Glomerular visceral epithelial cell (primary cell): ENCODE data around the gene LRP1-AS.
"Not testable (repeated sequence)": the region's sequence is repeated elsewhere in the genome, so short reads cannot be mapped to it uniquely, and the experiment has no call there.

Source experiments
- DNase-seq: peaks from one replicate; pipeline ENCODE4 v3.0.0-alpha.2; 2016; ENCODE audit errors: extremely low spot score

Gene LRP1-AS

GRCh38 chr12:57139796-57140649 is 7.4 kb downstream of the LRP1-AS start:
- no peak for DNase-seq

- no peak for DNase-seq
Observed at GRCh38 chr12:57138526-57139272, 8.7 kb downstream of the LRP1-AS start.

GRCh38 chr12:57135527-57136326 is 11.7 kb downstream of the LRP1-AS start:
- no peak for DNase-seq

GRCh38 chr12:57134949-57135348 is 12.5 kb downstream of the LRP1-AS start:
- no peak for DNase-seq

- no peak for DNase-seq
Observed at GRCh38 chr12:57133916-57134315, 13.5 kb downstream of the LRP1-AS start.

- no peak for DNase-seq
Observed at GRCh38 chr12:57133013-57133569, 14.3 kb downstream of the LRP1-AS start.

GRCh38 chr12:57131896-57132744 is 15.3 kb downstream of the LRP1-AS start:
- DNase-seq = no peak

- DNase-seq = no peak
Observed at GRCh38 chr12:57130941-57131340, 16.5 kb downstream of the LRP1-AS start.

- DNase-seq = no peak
Observed at GRCh38 chr12:57129889-57130288, 17.5 kb downstream of the LRP1-AS start.

GRCh38 chr12:57129321-57129842 is 18.0 kb downstream of the LRP1-AS start:
- DNase-seq = no peak

GRCh38 chr12:57128519-57129247 is 18.7 kb downstream of the LRP1-AS start:
- no peak for DNase-seq

GRCh38 chr12:57127726-57128518 is 19.5 kb downstream of the LRP1-AS start, which contains the start of gene LRP1:
LRP1 (plus strand) TSS chr12:57128483; CDS start chr12:57128965, 482 bp downstream.
- peak; percentile 82 for DNase-seq

GRCh38 chr12:57127101-57127725 is 20.2 kb downstream of the LRP1-AS start:
- DNase-seq = peak; percentile 57

GRCh38 chr12:57126561-57126960 is 20.9 kb downstream of the LRP1-AS start:
- DNase-seq = no peak

- DNase-seq = no peak
Observed at GRCh38 chr12:57126061-57126460, 21.4 kb downstream of the LRP1-AS start.

- DNase-seq = peak; percentile 71
Observed at GRCh38 chr12:57124261-57124877, 23.1 kb downstream of the LRP1-AS start.

- DNase-seq = no peak
Observed at GRCh38 chr12:57123813-57124212, 23.6 kb downstream of the LRP1-AS start.

GRCh38 chr12:57120718-57121117 is 26.7 kb downstream of the LRP1-AS start:
- DNase-seq = not testable (repeated sequence)
